GM18508 (cell line): ENCODE data around the gene ZBTB21.

Source experiments
- ATAC-seq: cut with Tn5 transposase; IDR thresholded peaks from one replicate; pipeline ENCODE4 v1.9.1; 2021; ENCODE audit warnings: moderate number of reproducible peaks; ENCODE audit not compliant: insufficient read depth, unreplicated experiment

ZBTB21 gene

DNA sequence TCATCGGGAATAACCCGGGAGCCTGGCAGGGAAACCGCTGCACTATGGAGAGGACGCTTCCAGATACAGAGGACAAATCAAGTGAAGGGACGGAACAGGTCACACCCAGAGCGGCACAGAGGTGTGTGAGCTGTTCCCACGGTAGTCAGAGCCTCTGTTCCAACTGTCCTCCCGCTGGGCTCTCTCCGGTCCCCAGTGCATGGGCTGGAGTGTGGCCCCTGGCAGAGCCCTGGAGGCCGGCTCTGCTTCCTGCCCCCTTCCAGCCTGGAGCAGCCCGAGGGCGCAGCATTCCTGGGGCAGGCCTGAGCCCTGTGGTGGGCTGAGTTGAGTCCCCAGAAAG lies 11.9 kb upstream of the ZBTB21 start:
- ATAC-seq: no peak

- no peak for ATAC-seq
Measured at GRCh38 chr21:42021371-42022090, 11.4 kb upstream of the ZBTB21 start.

DNA sequence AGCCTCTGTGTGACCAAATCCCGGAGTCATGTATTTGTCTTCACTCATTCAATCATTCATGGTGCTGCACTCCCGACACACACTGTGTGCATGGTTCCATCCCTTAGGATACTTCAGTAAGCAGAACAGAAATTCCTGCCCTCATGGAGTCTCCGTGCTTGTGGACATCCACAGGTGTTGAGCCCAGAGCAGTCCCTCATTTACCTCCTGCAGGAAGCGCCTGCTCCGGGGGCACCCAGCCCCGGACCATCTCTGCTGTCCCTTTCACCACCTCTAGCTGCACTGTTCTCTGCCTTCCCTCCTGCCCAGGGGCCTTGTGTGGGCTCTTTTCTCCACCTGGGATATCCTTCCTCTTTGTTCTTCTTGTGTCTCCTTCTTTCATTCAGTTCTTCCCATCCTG lies 9.5 kb upstream of the ZBTB21 start:
- ATAC-seq: no peak

- ATAC-seq: no peak
Measured at GRCh38 chr21:42019101-42019605, 9.0 kb upstream of the ZBTB21 start.

GRCh38 chr21:42017022-42017421 lies 6.9 kb upstream of the ZBTB21 start:
- ATAC-seq: no peak

- no peak for ATAC-seq
Measured at GRCh38 chr21:42016364-42016985, 6.3 kb upstream of the ZBTB21 start.

GRCh38 chr21:42013931-42014330 lies 3.8 kb upstream of the ZBTB21 start:
- ATAC-seq: no peak

- no peak for ATAC-seq
Measured at GRCh38 chr21:42013376-42013775, 3.2 kb upstream of the ZBTB21 start.

DNA sequence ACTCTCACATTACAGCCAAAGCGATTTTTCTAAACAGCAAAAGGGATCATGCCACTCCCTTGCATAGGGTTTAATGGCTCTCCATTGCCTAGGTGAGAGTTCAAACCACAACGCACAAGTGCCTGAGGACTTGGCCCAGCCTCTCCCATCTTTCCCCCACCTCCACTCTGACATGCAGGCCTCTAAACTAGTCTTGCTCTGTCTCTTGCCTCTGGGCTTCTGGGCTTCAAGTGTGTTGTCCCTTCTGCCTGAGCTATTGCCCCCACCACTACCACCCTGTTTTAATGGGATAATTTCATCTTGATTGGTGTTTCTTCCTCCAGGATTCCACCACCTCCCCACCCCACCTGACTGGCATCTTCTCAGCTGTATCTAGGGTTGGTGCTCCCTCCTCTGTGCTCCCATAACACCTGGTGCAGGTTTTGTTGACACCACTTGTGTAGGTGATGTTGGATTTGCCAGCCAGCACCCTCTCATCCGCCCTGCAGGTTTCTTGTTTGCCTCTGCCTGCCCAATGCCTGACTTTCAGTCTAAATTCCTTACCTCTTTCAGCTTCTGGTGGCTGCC lies 2.7 kb upstream of the ZBTB21 start:
- no peak for ATAC-seq

DNA sequence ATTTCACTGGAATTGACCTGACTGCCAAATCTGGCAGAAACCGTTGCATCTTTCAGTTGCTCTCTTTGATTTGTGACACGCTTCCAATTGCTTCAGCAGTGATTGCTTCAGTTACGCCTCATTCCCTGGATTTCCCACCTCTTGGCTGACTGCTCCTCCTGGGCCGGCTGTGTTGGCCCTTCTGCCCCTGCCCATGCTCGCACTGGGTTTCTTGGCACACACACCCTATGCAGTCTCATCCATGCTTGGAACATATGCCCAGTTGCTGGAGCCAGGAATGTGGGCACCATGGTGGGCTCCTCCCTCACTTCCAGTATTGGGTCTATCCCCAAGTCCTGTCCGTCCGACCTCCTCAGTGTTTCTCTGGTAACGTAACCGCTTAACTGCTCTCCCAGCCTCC lies 2.2 kb upstream of the ZBTB21 start:
- ATAC-seq: no peak

DNA sequence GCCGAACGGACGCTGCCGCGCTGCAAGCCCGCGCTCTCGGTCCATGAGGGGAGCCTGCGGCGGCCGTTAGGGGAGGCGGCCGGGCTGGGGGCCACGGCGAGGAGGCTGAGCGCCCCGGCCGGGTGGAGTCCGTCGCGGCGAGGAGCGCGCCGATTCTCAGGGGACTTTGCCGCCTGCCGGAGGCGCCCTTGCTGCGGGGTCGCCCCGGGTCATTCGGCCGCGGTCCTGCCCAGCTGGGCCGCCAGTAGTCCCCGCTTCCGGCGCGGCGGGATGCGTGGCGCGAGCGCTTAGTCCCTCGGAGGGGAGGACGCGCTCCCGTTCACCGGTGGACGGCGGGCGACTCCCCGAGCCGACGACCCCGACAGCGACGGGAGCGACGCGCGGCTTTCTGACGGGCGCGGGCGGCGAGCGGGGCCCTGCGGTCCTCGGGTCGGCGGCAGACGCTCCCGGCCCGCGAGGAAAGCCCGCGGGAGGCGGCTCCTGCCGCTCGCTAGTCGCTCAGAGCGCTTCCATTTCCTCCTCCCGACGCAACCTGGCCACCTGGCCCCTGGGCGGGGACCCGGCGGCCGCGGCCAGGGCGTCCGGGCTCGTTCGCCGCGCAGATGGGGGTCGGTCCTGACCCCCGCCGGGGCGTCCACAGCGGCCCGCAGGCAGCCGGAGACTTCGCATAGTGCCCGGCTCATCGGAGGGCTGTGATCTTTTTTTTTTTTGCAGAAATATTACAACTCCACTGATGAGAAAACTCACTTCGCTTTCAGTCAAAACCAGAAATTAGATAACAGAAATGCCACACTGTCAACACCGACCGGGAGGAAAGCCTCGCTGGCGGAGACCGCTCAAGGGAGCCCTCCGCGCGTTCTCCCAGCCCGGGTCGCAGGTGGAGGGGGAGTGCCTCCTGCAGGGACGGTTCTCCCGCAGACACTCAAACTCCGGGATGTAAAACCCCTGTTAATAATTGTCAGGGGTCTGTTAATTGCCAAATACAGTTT lies 641 bp upstream of the ZBTB21 start:
- ATAC-seq: peak; percentile 8

GRCh38 chr21:42009018-42009830 lies 936 bp downstream of the ZBTB21 start:
- ATAC-seq: peak; percentile 7

GRCh38 chr21:42007356-42007940 lies 2.7 kb downstream of the ZBTB21 start:
- no peak for ATAC-seq

- ATAC-seq: no peak
Measured at GRCh38 chr21:42006765-42007164, 3.4 kb downstream of the ZBTB21 start.

GRCh38 chr21:42004406-42005199 lies 5.6 kb downstream of the ZBTB21 start:
- no peak for ATAC-seq

GRCh38 chr21:42003051-42003461 lies 7.1 kb downstream of the ZBTB21 start:
- ATAC-seq: no peak

- peak; percentile 70 for ATAC-seq
Measured at GRCh38 chr21:42002421-42002958, 7.7 kb downstream of the ZBTB21 start.

DNA sequence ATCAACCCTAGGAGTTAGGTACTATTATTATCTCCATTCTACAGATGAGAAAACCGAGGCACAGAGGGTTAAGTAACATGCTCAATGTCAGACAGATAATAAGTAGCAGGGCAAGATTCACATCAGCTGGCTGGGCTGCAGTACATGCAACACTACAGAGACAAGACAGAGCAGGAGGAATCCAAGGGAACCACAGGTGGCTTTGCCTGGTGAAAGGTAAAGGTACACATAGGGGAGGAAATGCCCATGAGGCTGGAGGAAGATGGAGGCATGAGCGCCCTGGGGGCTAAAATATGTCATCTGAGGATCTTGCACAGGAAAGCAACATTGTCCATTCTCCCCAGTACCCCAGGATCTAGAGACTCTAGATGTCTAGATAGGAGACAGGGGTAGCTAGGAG lies 8.4 kb downstream of the ZBTB21 start:
- no peak for ATAC-seq
